HG03135 (cell line): ENCODE measurements around the gene AUTS2.

Experiments
- ATAC-seq: cut with Tn5 transposase; IDR thresholded peaks from one replicate; pipeline ENCODE4 v1.9.1; 2021; ENCODE audit warnings: mild to moderate bottlenecking, moderate library complexity; ENCODE audit not compliant: unreplicated experiment

AUTS2 gene

GRCh38 chr7:69873512-69873911 lies 275.2 kb downstream of the AUTS2 start:
- ATAC-seq: no peak

- no peak for ATAC-seq
Measured at GRCh38 chr7:69878015-69878414, 279.7 kb downstream of the AUTS2 start.

GRCh38 chr7:69878591-69878990 lies 280.3 kb downstream of the AUTS2 start:
- ATAC-seq: no peak

DNA sequence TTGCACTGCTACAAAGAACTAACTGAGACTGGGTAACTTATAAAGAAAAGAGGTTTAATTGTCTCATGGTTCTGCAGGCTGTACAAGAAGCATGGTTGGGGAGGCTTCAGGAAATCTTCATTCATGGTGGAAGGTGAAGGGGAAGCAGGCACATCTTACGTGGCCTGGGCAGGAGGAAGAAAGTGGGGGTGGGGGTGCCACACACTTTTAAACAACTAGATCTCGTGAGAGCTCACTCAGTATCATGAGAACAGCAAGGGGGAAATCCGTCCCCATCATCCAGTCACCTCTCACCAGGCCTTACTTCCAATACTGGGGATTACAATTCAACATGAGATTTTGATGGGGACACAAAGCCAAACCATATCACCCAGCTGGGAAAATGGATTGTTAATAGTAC lies 281.7 kb downstream of the AUTS2 start:
- no peak for ATAC-seq

GRCh38 chr7:69880840-69881239 lies 282.6 kb downstream of the AUTS2 start:
- no peak for ATAC-seq

GRCh38 chr7:69882269-69882668 lies 284.0 kb downstream of the AUTS2 start:
- no peak for ATAC-seq

DNA sequence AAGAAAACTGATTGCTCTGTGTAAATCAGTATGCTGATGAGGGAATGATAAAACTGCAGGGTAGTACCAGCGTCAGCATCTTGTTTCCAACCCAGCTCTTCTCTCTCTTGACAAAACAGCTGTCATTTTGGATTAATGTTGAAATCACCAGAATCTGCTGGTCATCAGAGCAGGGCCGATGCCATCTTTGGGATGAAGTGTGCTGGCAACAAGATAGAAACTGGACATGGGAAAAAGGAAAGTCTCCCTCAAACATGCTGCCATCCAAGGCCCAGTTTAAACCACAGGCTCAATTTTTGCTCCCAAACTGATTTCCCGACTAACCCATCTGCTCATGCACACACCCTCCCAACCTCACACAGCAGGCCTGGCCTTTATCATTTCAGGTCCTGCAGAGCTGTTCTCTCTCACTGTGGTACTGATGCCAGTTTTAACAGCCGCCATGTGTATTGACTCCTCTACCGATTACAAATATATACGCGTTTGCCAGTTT lies 285.2 kb downstream of the AUTS2 start:
- no peak for ATAC-seq

DNA sequence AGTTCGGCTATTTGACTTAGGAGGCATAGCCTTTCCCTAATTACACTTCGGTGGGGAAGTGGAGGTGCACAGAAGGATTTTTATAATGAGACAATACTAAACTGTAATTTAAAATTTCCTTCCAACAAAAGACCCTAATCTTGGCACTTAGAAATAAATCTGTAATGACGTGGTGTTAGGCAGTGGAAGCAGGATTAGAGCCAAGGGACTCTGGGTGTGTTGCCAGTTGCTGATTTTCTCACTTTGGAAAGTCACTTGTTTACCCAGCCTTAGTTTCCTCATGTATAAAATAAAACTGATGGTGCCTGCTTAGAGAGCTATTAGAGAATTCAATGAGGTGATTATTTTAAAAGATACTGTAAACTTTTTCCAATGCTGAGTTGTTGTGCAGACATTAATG lies 287.2 kb downstream of the AUTS2 start:
- ATAC-seq: no peak

DNA sequence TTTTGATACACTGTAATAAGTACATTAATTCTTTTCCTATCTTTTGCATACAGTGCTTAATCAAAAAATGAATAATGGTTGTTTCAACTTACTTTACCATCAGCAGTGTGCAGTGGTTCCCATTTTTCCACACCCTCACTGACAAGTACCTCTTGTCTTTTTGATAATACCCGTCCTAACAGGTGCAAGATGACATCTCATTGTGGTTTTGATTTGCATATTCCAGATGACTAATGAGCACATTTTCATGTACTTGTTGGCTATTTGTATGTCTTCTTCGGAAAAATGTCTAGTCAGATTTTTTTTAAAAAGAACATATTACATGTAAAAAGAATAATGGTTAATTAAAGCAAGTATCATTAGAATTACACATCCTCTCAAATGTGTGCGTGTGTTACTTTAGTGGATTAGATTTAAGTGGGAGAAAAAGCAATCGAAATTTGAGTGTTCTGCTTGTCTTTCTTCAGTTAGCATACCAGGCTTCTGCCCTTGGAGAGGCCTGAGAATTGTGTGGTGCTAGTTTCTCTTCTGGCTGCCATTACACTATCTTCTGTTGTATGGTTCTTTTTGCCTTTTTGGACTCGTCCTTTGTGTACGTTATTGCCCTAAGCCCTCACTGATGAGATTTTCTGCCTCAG lies 291.2 kb downstream of the AUTS2 start:
- ATAC-seq: peak; percentile 57

DNA sequence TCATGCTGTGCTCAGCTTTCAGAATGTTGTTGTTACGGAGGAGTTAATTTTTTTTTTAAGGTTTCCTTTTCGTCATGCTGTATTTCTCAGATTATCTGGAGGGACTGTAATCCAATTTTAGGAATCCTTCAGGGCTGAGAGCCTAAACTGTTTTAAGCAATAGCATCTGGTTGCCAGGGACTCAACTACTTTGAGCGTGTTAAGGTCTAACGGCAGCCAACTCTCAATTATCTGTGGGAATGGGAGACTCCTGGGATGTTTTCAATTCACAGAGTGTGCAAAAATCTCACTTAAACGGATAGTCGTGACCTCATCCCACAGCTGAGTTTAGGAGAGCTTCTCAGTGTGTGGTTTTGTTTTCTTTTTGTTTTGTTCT lies 291.7 kb downstream of the AUTS2 start:
- ATAC-seq: no peak

GRCh38 chr7:69892790-69893189 lies 294.5 kb downstream of the AUTS2 start:
- no peak for ATAC-seq

DNA sequence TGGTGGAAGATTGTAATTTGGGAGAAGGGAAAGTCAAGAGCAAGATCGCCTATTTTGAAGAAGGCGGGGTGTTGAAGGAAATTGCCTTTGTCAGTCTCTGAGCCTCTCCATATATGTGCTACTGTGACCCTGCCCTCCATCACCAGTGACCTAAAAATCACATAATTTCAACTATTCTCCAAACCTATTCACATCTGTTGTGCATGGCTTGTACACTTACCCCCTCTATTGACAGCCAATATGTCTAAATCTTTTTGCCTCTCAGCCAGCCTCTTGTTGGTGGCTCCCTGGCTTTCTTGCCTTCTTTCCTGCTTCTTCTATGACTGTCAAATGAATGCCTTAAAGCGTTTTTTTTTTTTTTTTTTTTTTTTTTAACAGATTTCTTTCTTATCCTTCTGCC lies 295.6 kb downstream of the AUTS2 start:
- ATAC-seq: no peak

DNA sequence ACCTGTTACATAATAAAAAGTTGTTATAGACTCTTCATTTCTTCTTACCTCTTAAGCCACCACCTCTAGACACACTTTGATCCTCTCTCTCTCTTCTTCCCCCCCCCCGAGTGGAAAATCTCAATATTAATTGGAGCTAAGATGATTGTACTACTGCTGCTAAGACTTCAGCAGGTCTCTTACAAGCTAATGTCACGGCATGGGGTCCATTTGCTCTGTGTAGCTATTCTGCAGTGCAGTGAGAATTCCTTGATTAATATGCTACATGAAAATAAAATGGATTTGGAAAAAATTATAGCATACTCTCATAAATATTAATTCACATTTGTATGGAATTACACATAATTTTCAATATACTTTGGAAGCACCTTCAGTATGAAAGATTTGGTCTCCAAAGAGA lies 297.2 kb downstream of the AUTS2 start:
- ATAC-seq: no peak

- ATAC-seq: no peak
Measured at GRCh38 chr7:69896121-69896520, 297.8 kb downstream of the AUTS2 start.

DNA sequence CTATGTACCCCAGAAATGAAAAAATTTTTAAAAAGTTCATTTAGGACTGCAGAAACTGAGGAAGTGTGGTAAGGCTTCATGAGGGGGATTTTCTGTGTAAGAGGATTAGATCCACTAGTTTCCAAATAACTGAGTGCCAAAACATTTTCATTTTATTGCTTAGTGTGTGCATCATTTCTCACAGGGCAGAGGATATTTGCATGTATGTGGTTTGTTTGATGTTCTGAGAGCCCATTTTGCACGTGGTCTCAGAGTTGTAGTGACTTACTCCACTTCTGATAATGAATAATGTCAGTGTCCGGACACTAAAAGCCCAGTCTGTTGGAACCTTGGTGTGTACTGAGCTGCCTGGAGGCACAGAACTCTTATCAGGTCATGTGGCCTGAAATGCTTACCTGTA lies 299.9 kb downstream of the AUTS2 start:
- ATAC-seq: peak; percentile 81

- ATAC-seq: no peak
Measured at GRCh38 chr7:69903410-69903809, 305.1 kb downstream of the AUTS2 start.

DNA sequence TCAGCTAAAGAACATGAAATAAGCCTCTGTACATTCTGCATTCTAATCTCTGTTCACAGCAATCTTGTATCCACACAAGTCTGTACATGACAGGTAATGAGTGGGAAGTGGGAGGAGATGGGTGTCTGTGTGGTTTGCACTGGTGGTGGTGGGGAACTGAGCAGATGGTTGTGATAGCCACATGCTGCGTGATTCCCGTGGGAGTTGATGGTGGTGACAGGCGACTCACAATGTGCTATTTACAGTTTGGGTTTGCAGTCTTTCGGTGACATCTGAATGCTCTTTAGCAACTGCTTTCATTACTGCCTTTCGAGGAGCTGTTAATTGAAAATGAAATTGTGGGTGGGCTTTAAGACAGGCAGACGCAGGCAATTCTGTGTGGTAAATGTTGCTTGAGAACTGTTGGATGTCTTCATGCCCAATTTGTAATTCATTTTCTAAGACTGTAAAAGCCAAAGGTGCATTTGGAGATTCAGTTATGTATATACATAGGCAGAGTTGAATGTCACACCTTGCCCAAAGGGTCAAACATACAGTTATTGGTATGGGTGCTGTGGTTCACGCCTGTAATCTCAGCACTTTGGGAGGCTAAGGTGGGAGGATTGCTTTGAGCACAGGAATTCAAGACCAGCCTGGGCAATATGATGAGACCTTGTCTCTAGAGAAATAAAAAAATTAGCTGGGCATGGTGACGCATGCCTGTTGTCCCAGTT lies 308.2 kb downstream of the AUTS2 start:
- peak; percentile 79 for ATAC-seq

DNA sequence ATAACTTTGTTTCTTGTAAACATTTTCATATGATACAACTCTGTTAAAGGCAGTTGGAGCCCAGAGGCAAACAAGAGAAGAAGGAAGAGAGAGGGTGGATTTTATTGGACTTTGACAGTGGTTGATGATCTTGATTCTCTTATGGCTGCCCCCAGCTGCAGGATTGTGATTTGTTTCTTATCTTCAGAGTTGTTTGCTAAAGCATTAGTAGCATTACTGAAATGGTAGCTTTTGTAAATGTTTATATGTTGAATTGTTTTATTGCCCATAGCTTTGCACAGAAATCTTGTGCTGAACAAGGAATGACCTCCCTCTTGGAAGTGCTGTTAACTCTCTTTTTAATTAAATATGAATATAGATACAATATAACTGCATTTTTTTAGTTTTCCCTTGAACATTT lies 309.4 kb downstream of the AUTS2 start:
- no peak for ATAC-seq

- ATAC-seq: no peak
Measured at GRCh38 chr7:69908454-69908853, 310.2 kb downstream of the AUTS2 start.

DNA sequence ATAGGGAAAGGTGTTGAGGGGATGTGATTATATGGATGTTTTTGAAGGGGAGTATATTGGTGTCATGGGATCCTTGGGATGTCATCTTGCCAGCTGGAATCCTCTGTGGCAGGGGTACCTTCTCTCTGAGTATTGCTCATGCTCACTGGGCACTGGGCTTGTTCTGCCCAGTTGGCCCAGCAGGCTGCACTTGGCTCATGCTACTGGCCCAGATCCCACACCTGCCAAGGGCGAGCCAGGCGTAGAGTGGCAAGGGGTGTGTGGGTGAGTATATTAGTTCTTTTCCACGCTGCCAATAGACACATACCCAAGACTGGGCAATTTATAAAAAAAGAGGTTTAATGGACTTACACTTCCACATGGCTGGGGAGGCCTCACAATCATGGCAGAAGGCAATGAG lies 311.9 kb downstream of the AUTS2 start:
- no peak for ATAC-seq

GRCh38 chr7:69911337-69911736 lies 313.1 kb downstream of the AUTS2 start:
- no peak for ATAC-seq

DNA sequence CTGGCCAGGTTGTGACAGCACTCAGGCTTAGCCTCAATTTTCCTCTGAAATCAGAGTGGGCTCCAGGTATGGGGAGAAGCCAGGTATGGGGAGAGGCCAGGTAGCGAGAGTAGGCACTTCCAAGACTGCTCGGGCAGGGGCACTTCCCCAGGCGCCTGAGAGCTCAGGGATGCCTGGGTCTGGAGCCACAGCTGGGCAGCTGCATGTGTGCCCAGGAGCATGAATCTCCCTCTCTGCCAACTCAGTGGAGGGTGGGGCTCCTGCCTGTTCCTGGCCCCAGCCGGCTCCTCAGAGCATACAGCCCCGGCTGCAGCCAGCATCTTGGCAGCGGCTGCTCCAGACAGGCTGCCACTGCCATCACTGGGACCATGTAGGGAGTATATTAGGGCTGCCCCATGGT lies 313.9 kb downstream of the AUTS2 start:
- ATAC-seq: no peak

DNA sequence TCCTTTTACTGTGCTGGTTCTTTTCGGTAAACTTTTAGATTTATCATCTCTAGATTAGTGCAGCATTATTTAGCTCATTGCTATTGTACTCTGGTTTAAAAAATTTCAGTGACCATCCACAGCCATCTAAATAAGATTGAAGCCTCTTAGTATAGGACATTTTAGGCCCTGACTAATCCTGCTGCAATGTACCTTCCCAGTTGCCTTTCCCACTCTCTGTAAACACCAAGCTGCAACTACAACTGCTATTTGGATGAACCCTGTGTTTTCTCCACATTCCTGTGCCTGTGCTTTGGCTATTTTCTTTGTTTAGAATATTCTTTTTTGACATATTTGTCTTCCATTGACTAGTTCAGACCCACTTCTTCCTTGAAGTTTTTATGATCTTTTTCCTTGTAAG lies 314.6 kb downstream of the AUTS2 start:
- ATAC-seq: no peak
